ENCODE measurements around the gene CPPED1. TPM values are rescaled to one million over a fixed set of nuclear protein-coding genes. Genes with fewer than 3 reads are reported as not detected.

Gene CPPED1
- total RNA-seq, 4 donors from 2014 or later = 10.6 to 21.7 (median 16.7) TPM

DNA sequence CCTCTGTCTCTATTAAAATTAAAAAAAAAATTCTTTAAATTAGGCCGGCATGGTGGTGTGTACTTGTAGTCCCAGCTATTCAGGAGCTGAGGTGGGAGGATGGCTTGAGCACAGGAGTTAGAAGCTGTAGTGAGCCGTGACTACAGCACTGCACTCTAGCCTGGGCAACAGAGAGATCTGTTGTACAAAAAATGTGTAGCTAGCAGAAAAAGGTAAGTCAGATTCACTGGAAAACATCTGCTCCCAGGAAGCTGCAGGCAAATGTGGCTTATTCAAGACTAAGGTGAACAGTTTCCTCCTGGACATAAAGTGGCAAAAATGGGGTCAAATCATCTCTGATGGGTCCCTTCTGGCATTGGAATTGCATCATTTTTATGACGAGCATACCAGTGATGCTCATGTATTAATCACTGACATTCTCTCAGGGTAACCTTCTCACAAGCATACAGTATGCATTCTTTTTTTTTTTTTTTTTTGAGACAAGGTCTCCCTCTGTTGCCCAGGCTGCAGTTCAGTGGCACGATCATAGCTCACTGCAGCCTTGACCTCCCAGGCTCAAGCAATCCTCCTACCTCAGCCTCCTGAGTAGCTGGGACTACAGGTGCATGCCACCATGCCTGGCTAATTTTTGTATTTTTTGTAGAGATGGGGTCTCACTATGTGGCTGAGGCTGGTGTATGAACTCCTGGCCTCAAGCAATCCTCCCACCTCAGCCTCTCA is 48.7 kb downstream of the CPPED1 start:
- TF ChIP-seq POLR2A (IDR thresholded peaks at IDR 0.05; ENCODE audit: low read depth) (no peak), EP300 (IDR thresholded peaks at IDR 0.05) (no peak), POLR2AphosphoS5 (IDR thresholded peaks at IDR 0.05) (no peak)
- TF ChIP-seq, protein P1, sequence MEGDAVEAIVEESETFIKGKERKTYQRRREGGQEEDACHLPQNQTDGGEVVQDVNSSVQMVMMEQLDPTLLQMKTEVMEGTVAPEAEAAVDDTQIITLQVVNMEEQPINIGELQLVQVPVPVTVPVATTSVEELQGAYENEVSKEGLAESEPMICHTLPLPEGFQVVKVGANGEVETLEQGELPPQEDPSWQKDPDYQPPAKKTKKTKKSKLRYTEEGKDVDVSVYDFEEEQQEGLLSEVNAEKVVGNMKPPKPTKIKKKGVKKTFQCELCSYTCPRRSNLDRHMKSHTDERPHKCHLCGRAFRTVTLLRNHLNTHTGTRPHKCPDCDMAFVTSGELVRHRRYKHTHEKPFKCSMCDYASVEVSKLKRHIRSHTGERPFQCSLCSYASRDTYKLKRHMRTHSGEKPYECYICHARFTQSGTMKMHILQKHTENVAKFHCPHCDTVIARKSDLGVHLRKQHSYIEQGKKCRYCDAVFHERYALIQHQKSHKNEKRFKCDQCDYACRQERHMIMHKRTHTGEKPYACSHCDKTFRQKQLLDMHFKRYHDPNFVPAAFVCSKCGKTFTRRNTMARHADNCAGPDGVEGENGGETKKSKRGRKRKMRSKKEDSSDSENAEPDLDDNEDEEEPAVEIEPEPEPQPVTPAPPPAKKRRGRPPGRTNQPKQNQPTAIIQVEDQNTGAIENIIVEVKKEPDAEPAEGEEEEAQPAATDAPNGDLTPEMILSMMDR (IDR thresholded peaks at IDR 0.05) = no peak
- Histone ChIP-seq H3K9me3 (no peaks in the 10 kb centered on the region), H3K27ac (replicated peaks in 1 of 4) (no peak overlapping the region), H3K36me3 (no peaks in the 10 kb centered on the region), H3K4me1 (peaks cover 4 to 11% (median 7%) of the 10 kb centered on the region in 4 donors), H3K27me3 (no peaks in the 10 kb centered on the region), H3K4me3 (no peak overlapping the region)
- no peak for DNase-seq (ENCODE audit: extremely low spot score)
- intact Hi-C loops (cut with DNase I) = no loop called here
- WGBS = 81% methylated on average over 4 of the region's 4 CpGs

DNA sequence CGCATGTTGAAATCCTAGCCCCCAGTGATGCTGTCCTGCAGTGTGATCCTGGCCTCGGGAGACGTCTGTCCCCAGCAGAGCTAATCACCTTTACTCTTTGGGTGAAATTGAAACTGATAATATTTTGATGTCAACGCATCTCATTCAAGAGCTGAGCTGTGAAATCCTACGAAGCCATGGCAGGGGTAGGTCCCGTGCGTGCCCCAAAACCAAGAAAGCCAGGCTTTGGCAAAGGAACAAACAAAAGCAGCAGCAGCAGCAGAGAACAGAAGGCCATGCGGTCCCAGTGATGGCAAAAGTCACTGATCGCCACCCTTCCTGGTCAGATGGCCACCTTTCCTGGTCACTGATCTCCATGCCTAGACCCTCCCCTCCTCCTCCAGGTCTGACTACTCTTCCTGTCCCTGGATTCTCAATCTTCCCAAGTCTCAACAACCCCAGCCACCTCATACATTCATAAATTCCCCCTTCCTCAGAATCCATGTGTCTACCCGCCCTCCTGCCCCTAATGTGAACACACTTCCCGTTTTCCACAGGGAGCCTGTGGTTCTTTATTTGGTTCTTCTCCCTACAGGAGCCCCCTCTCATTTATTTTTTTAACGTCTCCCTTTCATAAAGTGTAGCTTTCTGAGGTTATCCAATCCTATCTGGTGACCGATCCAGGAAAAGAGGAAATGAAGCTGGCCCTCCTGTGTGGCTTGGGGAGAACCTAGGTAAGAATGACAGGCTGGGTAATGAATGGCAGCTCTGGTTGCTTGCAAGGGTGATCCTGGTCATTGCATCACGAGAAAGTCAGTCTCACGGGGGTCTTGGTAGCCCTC is 50.3 kb downstream of the CPPED1 start:
- H3K27ac ChIP-seq (replicated peaks in 1 of 4) = no peak overlapping the region
- DNase-seq (ENCODE audit: extremely low spot score) = no peak
- no peaks in the 10 kb centered on the region for H3K9me3 ChIP-seq
- H3K4me3 ChIP-seq = no peak overlapping the region
- H3K36me3 ChIP-seq = no peaks in the 10 kb centered on the region
- WGBS = 92% methylated on average over 15 of the region's 15 CpGs
- TF ChIP-seq, protein P1 (IDR thresholded peaks at IDR 0.05) = no peak
- TF ChIP-seq EP300 (IDR thresholded peaks at IDR 0.05) (no peak), POLR2AphosphoS5 (IDR thresholded peaks at IDR 0.05) (no peak), POLR2A (IDR thresholded peaks at IDR 0.05; ENCODE audit: low read depth) (no peak)
- peaks cover 2 to 11% (median 5%) of the 10 kb centered on the region in 4 donors for H3K4me1 ChIP-seq
- intact Hi-C loops (cut with DNase I) = no loop called here
- no peaks in the 10 kb centered on the region for H3K27me3 ChIP-seq

DNA sequence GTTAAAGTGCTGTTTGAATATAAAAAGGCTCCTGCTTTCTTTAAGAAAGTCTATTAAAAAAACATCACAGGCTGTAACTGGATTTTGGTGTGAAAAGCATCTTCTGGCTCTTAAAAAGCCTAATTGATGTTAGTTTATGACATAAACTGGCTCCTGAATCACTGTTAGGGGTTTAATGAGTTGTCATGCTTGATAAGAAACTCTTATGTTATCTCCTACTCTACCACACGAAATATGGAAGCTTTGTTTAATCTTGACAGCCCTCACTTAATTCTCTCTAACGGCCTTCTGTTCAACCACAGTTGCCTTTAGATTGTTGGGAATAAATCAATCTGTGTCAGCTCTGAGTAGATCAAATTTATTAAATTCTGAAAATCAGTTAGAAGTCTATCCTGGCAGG is 51.5 kb downstream of the CPPED1 start:
- Histone ChIP-seq H3K27ac (replicated peaks in 1 of 4) (no peak overlapping the region), H3K9me3 (no peaks in the 10 kb centered on the region), H3K4me1 (no peaks in the 10 kb centered on the region), H3K36me3 (no peaks in the 10 kb centered on the region), H3K4me3 (no peak overlapping the region), H3K27me3 (no peaks in the 10 kb centered on the region)
- TF ChIP-seq EP300 (IDR thresholded peaks at IDR 0.05) (no peak), POLR2A (IDR thresholded peaks at IDR 0.05; ENCODE audit: low read depth) (no peak), POLR2AphosphoS5 (IDR thresholded peaks at IDR 0.05) (no peak)
- TF ChIP-seq, protein P1 (IDR thresholded peaks at IDR 0.05) = no peak
- intact Hi-C loops (cut with DNase I) = no loop called here
- WGBS = 66% methylated on average over 2 of the region's 2 CpGs
- DNase-seq (ENCODE audit: extremely low spot score) = no peak

DNA sequence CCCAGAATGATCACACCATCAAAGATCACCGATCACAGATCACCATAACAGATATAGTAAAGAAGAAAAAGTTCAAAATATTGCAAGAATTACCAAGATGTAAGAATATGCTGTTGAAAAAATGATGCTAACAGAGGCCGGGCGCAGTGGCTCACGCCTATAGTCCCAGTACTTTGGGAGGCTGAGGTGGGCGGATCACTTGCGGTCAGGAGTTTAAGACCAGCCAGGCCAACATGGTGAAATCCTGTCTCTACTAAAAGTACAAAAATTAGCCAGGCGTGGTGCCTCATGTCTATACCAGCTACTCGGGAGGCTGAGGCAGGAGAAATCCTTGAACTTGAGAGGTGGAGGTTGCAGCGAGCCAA is 53.2 kb downstream of the CPPED1 start:
- no peak overlapping the region for H3K4me3 ChIP-seq
- TF ChIP-seq POLR2AphosphoS5 (IDR thresholded peaks at IDR 0.05) = no peak
- intact Hi-C loops (cut with DNase I) = no loop called here
- peaks cover 0 to 5% (median 0%) of the 10 kb centered on the region in 4 donors for H3K9me3 ChIP-seq
- no peak overlapping the region for H3K27ac ChIP-seq (replicated peaks in 1 of 4)
- H3K36me3 ChIP-seq = no peaks in the 10 kb centered on the region
- DNase-seq (ENCODE audit: extremely low spot score) = no peak
- H3K27me3 ChIP-seq = no peaks in the 10 kb centered on the region
- no peaks in the 10 kb centered on the region for H3K4me1 ChIP-seq
- WGBS = 91% methylated on average over 9 of the region's 9 CpGs

DNA sequence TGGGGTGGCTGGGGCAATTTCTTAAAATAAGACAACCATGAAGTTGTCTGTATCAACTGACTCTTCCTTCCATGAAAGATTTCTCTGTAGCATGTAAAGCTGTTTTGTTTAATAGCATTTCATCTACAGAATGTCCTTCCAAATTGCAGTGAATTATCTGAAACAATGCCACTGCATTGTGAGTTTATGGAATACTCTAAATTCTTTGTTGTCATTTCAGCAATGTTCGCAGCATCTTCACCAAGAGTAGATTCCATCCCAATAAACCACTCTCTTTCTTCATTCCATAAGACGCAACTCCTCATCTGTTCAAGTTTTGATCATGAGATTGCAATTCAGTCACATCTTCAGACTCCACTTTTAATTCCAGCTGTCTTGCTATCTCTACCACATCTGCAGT is 54.6 kb downstream of the CPPED1 start:
- WGBS = 71% methylated on average over 2 of the region's 2 CpGs
- H3K9me3 ChIP-seq = peaks cover 0 to 17% (median 4%) of the 10 kb centered on the region in 4 donors
- no peaks in the 10 kb centered on the region for H3K27me3 ChIP-seq
- TF ChIP-seq, protein P1 (IDR thresholded peaks at IDR 0.05) = no peak
- TF ChIP-seq POLR2AphosphoS5 (IDR thresholded peaks at IDR 0.05) = no peak
- TF ChIP-seq POLR2A (IDR thresholded peaks at IDR 0.05; ENCODE audit: low read depth) = no peak
- no peak for TF ChIP-seq EP300 (IDR thresholded peaks at IDR 0.05)
- DNase-seq (ENCODE audit: extremely low spot score) = no peak
- no peaks in the 10 kb centered on the region for H3K4me1 ChIP-seq
- no peak overlapping the region for H3K27ac ChIP-seq (replicated peaks in 1 of 4)
- intact Hi-C loops (cut with DNase I) = no loop called here
- H3K4me3 ChIP-seq = no peak overlapping the region
- no peaks in the 10 kb centered on the region for H3K36me3 ChIP-seq
